Measurements from ENCODE around the gene IGLL5.

The IGLL5 gene

DNA sequence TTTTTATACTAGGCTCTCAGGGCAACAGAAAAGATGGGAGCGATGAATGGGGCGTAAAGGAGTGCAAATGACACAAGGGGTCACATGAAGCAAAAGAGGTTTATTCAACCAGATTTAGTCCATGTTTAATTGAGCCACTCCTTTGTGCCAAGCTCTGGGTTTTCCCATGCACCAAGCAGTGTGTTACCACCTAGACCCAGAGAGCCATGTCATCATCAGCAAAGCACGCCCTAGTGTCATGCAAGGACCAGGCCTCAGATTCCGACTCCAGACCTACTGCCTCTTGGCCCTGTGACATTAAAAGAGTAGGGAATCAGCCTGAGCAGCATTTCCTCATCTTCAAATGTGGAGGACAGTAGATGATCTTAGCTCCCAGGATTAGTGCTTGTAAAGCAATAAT lies 1.1 kb upstream of the IGLL5 start:
- ChIA-PET CTCF (interaction anchor here (0.6 to 8.3 kb wide), 8 partner anchors 9 to 284 kb away, joined by 3 to 107 read pairs (median 4); no protein-coding TSS in a partner anchor), POLR2A (no interaction called here)
- Histone ChIP-seq H3K36me3 (ENCODE audit: control insufficient read depth in 2 of 2, insufficient read depth in 1 of 2, low read length in 2 of 2) (no peaks in the 10 kb centered on the region), H3K27ac (ENCODE audit: extremely low read depth, low read depth, low read length) (no peak overlapping the region), H3K4me1 (ENCODE audit: control insufficient read depth, insufficient read depth, low read length) (no peaks in the 10 kb centered on the region), H3K9me3 (ENCODE audit: control insufficient read depth, insufficient read depth, low read depth, low read length) (no peaks in the 10 kb centered on the region), H3K4me3 (ENCODE audit: low read depth, low read length) (no peak overlapping the region)
- TF ChIP-seq ZNF37A (tag by site-specific recombination; IDR thresholded peaks at IDR 0.05), result no peak
- no peak for TF ChIP-seq ZNF626 (tag by site-specific recombination; IDR thresholded peaks at IDR 0.05)
- TF ChIP-seq ZNF510 (tag by site-specific recombination; IDR thresholded peaks at IDR 0.05; ENCODE audit: insufficient replicate concordance), result no peak
- TF ChIP-seq ZNF19 (tag by site-specific recombination; IDR thresholded peaks at IDR 0.05; ENCODE audit: low read depth), result no peak
- TF ChIP-seq SALL2 (tag by site-specific recombination; IDR thresholded peaks at IDR 0.05; ENCODE audit: borderline replicate concordance), result no peak
- no peak for TF ChIP-seq ZNF157 (tag by site-specific recombination; IDR thresholded peaks at IDR 0.05)
- no peak for TF ChIP-seq ZNF133 (tag by site-specific recombination; IDR thresholded peaks at IDR 0.05)
- TF ChIP-seq MYNN (tag by site-specific recombination; IDR thresholded peaks at IDR 0.05; ENCODE audit: borderline replicate concordance), result no peak
- TF ChIP-seq REPIN1 (tag by site-specific recombination; IDR thresholded peaks at IDR 0.05; ENCODE audit: low read depth), result no peak
- TF ChIP-seq TRIM28 (IDR thresholded peaks at IDR 0.05; ENCODE audit: borderline replicate concordance, low read length), result no peak
- no peak for TF ChIP-seq ZNF555 (tag by site-specific recombination; conservative IDR thresholded peaks at IDR 0.05)
- TF ChIP-seq, protein P1, sequence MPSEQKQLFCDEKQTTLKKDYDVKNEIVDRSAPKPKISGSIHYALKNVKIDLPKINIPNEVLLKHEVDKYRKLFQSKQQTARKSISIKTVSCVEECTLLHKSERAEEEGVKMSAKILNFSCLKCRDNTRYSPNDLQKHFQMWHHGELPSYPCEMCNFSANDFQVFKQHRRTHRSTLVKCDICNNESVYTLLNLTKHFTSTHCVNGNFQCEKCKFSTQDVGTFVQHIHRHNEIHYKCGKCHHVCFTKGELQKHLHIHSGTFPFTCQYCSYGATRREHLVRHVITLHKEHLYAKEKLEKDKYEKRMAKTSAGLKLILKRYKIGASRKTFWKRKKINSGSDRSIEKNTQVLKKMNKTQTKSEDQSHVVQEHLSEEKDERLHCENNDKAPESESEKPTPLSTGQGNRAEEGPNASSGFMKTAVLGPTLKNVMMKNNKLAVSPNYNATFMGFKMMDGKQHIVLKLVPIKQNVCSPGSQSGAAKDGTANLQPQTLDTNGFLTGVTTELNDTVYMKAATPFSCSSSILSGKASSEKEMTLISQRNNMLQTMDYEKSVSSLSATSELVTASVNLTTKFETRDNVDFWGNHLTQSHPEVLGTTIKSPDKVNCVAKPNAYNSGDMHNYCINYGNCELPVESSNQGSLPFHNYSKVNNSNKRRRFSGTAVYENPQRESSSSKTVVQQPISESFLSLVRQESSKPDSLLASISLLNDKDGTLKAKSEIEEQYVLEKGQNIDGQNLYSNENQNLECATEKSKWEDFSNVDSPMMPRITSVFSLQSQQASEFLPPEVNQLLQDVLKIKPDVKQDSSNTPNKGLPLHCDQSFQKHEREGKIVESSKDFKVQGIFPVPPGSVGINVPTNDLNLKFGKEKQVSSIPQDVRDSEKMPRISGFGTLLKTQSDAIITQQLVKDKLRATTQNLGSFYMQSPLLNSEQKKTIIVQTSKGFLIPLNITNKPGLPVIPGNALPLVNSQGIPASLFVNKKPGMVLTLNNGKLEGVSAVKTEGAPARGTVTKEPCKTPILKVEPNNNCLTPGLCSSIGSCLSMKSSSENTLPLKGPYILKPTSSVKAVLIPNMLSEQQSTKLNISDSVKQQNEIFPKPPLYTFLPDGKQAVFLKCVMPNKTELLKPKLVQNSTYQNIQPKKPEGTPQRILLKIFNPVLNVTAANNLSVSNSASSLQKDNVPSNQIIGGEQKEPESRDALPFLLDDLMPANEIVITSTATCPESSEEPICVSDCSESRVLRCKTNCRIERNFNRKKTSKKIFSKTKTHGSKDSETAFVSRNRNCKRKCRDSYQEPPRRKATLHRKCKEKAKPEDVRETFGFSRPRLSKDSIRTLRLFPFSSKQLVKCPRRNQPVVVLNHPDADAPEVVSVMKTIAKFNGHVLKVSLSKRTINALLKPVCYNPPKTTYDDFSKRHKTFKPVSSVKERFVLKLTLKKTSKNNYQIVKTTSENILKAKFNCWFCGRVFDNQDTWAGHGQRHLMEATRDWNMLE (tag by site-specific recombination; conservative IDR thresholded peaks at IDR 0.05; ENCODE audit: low read depth), result no peak
- TF ChIP-seq, protein P2, sequence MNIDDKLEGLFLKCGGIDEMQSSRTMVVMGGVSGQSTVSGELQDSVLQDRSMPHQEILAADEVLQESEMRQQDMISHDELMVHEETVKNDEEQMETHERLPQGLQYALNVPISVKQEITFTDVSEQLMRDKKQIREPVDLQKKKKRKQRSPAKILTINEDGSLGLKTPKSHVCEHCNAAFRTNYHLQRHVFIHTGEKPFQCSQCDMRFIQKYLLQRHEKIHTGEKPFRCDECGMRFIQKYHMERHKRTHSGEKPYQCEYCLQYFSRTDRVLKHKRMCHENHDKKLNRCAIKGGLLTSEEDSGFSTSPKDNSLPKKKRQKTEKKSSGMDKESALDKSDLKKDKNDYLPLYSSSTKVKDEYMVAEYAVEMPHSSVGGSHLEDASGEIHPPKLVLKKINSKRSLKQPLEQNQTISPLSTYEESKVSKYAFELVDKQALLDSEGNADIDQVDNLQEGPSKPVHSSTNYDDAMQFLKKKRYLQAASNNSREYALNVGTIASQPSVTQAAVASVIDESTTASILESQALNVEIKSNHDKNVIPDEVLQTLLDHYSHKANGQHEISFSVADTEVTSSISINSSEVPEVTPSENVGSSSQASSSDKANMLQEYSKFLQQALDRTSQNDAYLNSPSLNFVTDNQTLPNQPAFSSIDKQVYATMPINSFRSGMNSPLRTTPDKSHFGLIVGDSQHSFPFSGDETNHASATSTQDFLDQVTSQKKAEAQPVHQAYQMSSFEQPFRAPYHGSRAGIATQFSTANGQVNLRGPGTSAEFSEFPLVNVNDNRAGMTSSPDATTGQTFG (tag by site-specific recombination; IDR thresholded peaks at IDR 0.05; ENCODE audit: borderline replicate concordance), result no peak
- TF ChIP-seq, protein P3, sequence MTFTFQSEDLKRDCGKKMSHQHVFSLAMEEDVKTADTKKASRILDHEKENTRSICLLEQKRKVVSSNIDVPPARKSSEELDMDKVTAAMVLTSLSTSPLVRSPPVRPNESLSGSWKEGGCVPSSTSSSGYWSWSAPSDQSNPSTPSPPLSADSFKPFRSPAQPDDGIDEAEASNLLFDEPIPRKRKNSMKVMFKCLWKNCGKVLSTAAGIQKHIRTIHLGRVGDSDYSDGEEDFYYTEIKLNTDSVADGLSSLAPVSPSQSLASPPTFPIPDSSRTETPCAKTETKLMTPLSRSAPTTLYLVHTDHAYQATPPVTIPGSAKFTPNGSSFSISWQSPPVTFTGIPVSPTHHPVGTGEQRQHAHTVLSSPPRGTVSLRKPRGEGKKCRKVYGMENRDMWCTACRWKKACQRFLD (tag by site-specific recombination; IDR thresholded peaks at IDR 0.05), result no peak
- TF ChIP-seq ZNF501 (tag by site-specific recombination; IDR thresholded peaks at IDR 0.05), result no peak
- TF ChIP-seq ZNF426 (tag by site-specific recombination; IDR thresholded peaks at IDR 0.05), result no peak
- no peak for TF ChIP-seq ZNF624 (tag by site-specific recombination; IDR thresholded peaks at IDR 0.05)
- no peak for TF ChIP-seq ZNF16 (tag by site-specific recombination; IDR thresholded peaks at IDR 0.05; ENCODE audit: low read depth)
- no peak for TF ChIP-seq SCRT1 (tag by site-specific recombination; IDR thresholded peaks at IDR 0.05; ENCODE audit: borderline replicate concordance)
